H54 (cell line): ENCODE results near the gene LMOD2.

ENCODE experiments used
- DNase-seq: peaks from one replicate; pipeline ENCODE4 v3.0.0; 2011; ENCODE audit warnings: low spot score, mixed read lengths; ENCODE audit not compliant: insufficient read length
- FAIRE-seq: peaks from 3 replicates; lab custom pipeline; 2011; peaks lifted over from hg19 to GRCh38; lab: Jason Lieb, UNC
- POLR2A ChIP-seq: IDR thresholded peaks from 2 replicates; pipeline ENCODE4 v1.6.1; 2011; ENCODE audit warnings: low read depth, mild to moderate bottlenecking, low read length

The LMOD2 gene

DNA sequence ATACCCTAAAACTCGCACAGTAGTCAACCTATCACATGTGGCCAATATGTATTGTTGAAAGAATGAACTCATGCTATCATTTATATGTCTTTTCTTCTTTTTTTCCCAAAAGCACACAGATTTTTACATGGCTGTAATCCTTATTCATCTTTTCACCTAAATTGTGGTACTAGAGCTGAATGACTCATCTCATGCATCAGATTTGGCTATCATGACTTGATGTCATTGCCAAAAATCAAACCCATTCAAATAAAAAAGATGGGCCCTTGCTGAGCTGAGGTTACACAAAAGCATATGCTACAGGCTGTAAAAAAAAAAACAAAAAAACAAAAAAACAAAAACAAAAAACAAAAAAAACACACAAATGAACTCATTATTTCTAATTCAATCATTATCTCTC is 3.3 kb upstream of the LMOD2 start:
- no peak for DNase-seq
- TF ChIP-seq POLR2A: no peak
- FAIRE-seq: no peak

DNA sequence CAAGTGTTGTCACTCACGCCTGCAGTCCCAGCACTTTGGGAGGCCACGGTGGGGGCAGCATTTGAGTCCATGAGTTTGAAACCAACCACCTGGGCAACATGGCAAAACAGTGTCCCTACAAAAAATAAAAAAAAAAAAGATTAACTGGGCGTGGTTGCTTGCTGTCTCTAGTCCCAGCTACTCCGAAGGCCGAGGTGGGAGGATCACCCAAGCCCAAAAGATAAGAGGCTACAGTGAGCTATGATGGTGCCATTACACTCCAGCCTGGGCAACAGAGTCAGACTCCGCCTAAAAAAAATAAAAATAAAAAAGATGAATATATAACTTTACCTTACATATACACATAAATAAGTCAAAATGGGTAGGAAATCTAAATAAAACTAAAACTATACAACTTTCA is 2.5 kb upstream of the LMOD2 start:
- no peak for TF ChIP-seq POLR2A
- FAIRE-seq (no peak), DNase-seq (no peak)

- no peak for FAIRE-seq
- no peak for DNase-seq
- no peak for TF ChIP-seq POLR2A
Measured at GRCh38 chr7:123656544-123657303, 1.1 kb downstream of the LMOD2 start.

- no peak for TF ChIP-seq POLR2A
- DNase-seq: no peak
- FAIRE-seq: no peak
Measured at GRCh38 chr7:123657304-123657685, 1.6 kb downstream of the LMOD2 start.

GRCh38 chr7:123658023-123658422 is 2.4 kb downstream of the LMOD2 start:
- FAIRE-seq: no peak
- no peak for DNase-seq
- no peak for TF ChIP-seq POLR2A

DNA sequence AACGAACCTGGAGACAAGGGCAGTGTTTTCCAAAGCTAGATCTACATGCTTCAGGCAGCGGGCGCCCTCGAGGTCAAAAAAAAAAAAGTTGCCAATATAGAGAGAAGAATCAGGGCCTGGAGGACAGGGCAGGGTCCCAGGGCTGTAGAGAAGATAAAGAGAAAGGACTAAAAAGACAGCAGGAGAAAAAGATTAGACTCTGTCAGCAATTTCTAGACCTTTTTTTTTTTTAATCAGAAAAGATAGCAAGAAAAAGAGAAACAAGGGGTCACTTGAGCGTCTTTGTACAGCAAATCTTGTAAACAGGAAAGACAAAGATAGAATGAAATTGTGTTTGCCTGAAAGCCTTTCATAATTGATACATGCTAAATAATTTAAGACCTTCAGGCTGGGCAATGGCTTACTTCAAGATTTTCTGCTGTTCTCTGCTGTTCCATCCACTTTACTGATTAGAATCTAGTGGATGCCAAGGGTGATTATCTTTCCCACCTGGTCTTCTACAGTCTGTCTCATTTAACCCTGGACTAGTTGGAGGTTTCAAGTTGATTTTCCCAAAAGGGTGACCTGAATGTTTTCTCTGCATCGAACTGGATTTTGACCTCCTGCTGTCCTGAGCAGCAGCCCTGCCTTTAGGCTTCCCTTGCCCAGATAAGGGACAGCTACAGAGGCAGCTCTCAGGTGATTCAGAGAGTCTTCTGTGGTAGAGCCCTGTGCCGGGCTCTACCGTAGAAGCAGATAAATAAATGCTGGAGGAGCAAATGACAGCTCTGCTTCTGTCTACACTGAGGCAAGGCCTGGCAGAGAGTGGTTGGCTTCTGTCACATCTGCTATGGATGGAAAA is 5.1 kb downstream of the LMOD2 start:
- TF ChIP-seq POLR2A: no peak
- FAIRE-seq: no peak
- no peak for DNase-seq

- TF ChIP-seq POLR2A: no peak
- DNase-seq: no peak
- no peak for FAIRE-seq
Measured at GRCh38 chr7:123661765-123662164, 6.1 kb downstream of the LMOD2 start.

GRCh38 chr7:123662293-123662692 is 6.6 kb downstream of the LMOD2 start:
- TF ChIP-seq POLR2A: no peak
- DNase-seq (no peak), FAIRE-seq (no peak)

GRCh38 chr7:123662755-123663154 is 7.1 kb downstream of the LMOD2 start:
- DNase-seq (no peak), FAIRE-seq (no peak)
- no peak for TF ChIP-seq POLR2A

- DNase-seq: no peak
- FAIRE-seq: no peak
- TF ChIP-seq POLR2A: no peak
Measured at GRCh38 chr7:123663200-123663599, 7.5 kb downstream of the LMOD2 start.

DNA sequence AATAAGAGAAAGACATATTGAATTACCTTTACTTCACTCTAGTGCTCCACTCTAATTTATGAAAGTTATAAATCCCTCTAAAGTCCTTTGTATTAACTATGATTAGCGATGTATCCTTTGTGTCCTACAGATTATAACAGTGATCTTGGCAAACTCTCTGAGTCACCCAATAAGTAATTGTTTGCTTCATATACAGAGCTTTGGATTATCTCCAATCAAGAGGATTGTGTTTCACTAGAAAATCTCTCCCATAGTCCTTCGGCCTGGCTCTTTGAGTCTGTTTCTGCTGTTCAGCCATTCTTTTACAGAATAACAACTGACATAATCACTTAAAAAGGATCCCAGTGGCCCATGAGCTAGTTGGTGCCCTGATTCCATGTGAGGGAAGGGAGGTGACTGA is 9.5 kb downstream of the LMOD2 start:
- FAIRE-seq: no peak
- DNase-seq: no peak
- TF ChIP-seq POLR2A: no peak

- no peak for DNase-seq
- TF ChIP-seq POLR2A: no peak
- FAIRE-seq: no peak
Measured at GRCh38 chr7:123665896-123666295, 10.2 kb downstream of the LMOD2 start.

- DNase-seq: no peak
- no peak for TF ChIP-seq POLR2A
- no peak for FAIRE-seq
Measured at GRCh38 chr7:123666492-123666891, 10.8 kb downstream of the LMOD2 start.

GRCh38 chr7:123669485-123669884 is 13.8 kb downstream of the LMOD2 start:
- FAIRE-seq (no peak), DNase-seq (no peak)
- no peak for TF ChIP-seq POLR2A
